NCI-H2029 (cell line): ENCODE measurements around the gene RBMY1D.
"Not testable (repeated sequence)": the region's sequence is repeated elsewhere in the genome, so short reads cannot be mapped to it uniquely, and the experiment has no call there.

ENCODE experiments used
- DNase-seq: peaks from one replicate; lab custom pipeline; 2025; lab: John Stamatoyannopoulos, UW

The RBMY1D gene

GRCh38 chrY:21894426-21894825 lies at the start of gene RBMY1D:
TSS of gene RBMY1D (minus strand) at chrY:21894526. CDS start at chrY:21892513, 2,013 bp downstream.
- not testable (repeated sequence) for DNase-seq

- not testable (repeated sequence) for DNase-seq
Measured at GRCh38 chrY:21917932-21918331, 23.6 kb upstream of the RBMY1D start, which contains the start of gene RBMY1E. TSS of gene RBMY1E (minus strand) at chrY:21918032. CDS start at chrY:21916054, 1,978 bp downstream.

GRCh38 chrY:21869407-21870076 lies 24.8 kb downstream of the RBMY1D start:
- DNase-seq = not testable (repeated sequence)

GRCh38 chrY:21845481-21845880 lies 48.8 kb downstream of the RBMY1D start:
- no peak for DNase-seq

- DNase-seq = no peak
Measured at GRCh38 chrY:21842090-21842489, 52.2 kb downstream of the RBMY1D start.

GRCh38 chrY:21839489-21839888 lies 54.8 kb downstream of the RBMY1D start:
- no peak for DNase-seq

GRCh38 chrY:21836343-21836742 lies 58.0 kb downstream of the RBMY1D start:
- no peak for DNase-seq

- no peak for DNase-seq
Measured at GRCh38 chrY:21835052-21835451, 59.3 kb downstream of the RBMY1D start.
